PC-9 (cell line): Measurements from ENCODE around the gene LUC7L3. TPM values are rescaled to one million over a fixed set of nuclear protein-coding genes. Genes with fewer than 3 reads are reported as not detected.

Source experiments
- BruUV-seq: library from RNA; stranded (reverse); fragments of 400-500 nt; replicated peaks from 2 replicates; lab custom pipeline; 2021; lab: Mats Ljungman, UMichigan
- CTCF ChIA-PET: fragments of 300-600 bp; sonication (Branson Sonifier 250); formaldehyde crosslinking; loops from one replicate; lab custom pipeline; 2022; ENCODE audit warnings: antibody characterized with exemption; lab: Charles Lee
- POLR2A ChIA-PET: fragments of 300-600 bp; sonication (Branson Sonifier 250); formaldehyde crosslinking; loops from one replicate; lab custom pipeline; 2022; ENCODE audit warnings: antibody characterized with exemption; ENCODE audit not compliant: unreplicated experiment; lab: Charles Lee
- DNase-seq, 2 experiments: peaks; one replicate each; pipeline versions ENCODE4 v3.0.0 to v3.0.0-alpha.2; 2015 to 2022; ENCODE audit warnings: mixed read lengths in 1 of 2
- H2AFZ ChIP-seq: fragments of 200-600 bp; sonication (generic); 2 replicates; pipeline ENCODE4 v1.8.1; 2017; ENCODE audit warnings: antibody characterized with exemption
- H3F3A ChIP-seq: fragments of 200-600 bp; sonication (generic); 2 replicates; pipeline ENCODE4 v1.8.1; 2017; ENCODE audit warnings: antibody characterized with exemption, mild to moderate bottlenecking, low read depth; ENCODE audit not compliant: insufficient read depth
- H3K27ac ChIP-seq: fragments of 200-600 bp; sonication (generic); 2 replicates; pipeline ENCODE4 v1.6.1; 2016; ENCODE audit warnings: mixed run types
- H3K27me3 ChIP-seq: fragments of 200-600 bp; sonication (generic); 2 replicates; pipeline ENCODE4 v1.6.1; 2016; ENCODE audit warnings: low read depth, mixed run types; ENCODE audit not compliant: insufficient read depth
- H3K36me3 ChIP-seq: fragments of 200-600 bp; sonication (generic); 2 replicates; pipeline ENCODE4 v1.6.1; 2016; ENCODE audit warnings: low read depth, mixed run types
- H3K4me1 ChIP-seq: fragments of 200-600 bp; sonication (generic); replicated peaks from 2 replicates; pipeline ENCODE4 v1.6.1; 2016; ENCODE audit warnings: mixed run types; ENCODE audit not compliant: insufficient read depth
- H3K4me2 ChIP-seq: fragments of 200-600 bp; sonication (generic); 2 replicates; pipeline ENCODE4 v1.6.1; 2017; ENCODE audit warnings: mixed run types
- H3K4me3 ChIP-seq: fragments of 200-600 bp; sonication (generic); 2 replicates; pipeline ENCODE4 v1.6.1; 2016; ENCODE audit warnings: mixed run types
- H3K79me2 ChIP-seq: fragments of 200-600 bp; sonication (generic); 2 replicates; pipeline ENCODE4 v1.6.1; 2017; ENCODE audit warnings: low read depth, mixed run types
- H3K9me2 ChIP-seq: fragments of 200-600 bp; sonication (generic); 2 replicates; pipeline ENCODE4 v1.8.1; 2017; ENCODE audit warnings: mild to moderate bottlenecking; ENCODE audit not compliant: insufficient read depth
- H3K9me3 ChIP-seq: fragments of 200-600 bp; sonication (generic); 2 replicates; pipeline ENCODE4 v1.8.1; 2016; ENCODE audit warnings: low read depth; ENCODE audit not compliant: insufficient read depth
- H4K20me1 ChIP-seq: fragments of 200-600 bp; sonication (generic); 2 replicates; pipeline ENCODE4 v1.8.1; 2017; ENCODE audit not compliant: insufficient read depth
- CTCF ChIP-seq: fragments of 200-600 bp; sonication (generic); conservative IDR thresholded peaks from 2 replicates; pipeline ENCODE4 v1.6.1; 2017; ENCODE audit warnings: mixed run types, antibody characterized with exemption, mild to moderate bottlenecking, moderate library complexity
- EZH2 ChIP-seq: fragments of 200-600 bp; sonication (generic); IDR thresholded peaks from 2 replicates; pipeline ENCODE4 v1.8.0; 2017; ENCODE audit warnings: antibody characterized with exemption, low read depth
- intact Hi-C: fragments of 100-400 bp; cut with micrococcal nuclease; formaldehyde crosslinking; loops from one replicate; pipeline ENCODE4 v1.10.0; 2022; ENCODE audit not compliant: unreplicated experiment
- total RNA-seq: library from RNA; stranded (reverse); gene quantifications from 2 replicates; pipeline ENCODE4 v1.2.3, GENCODE V29; 2021

Gene LUC7L3
- total RNA-seq, 1 experiment from 2014 or later: 147 TPM

GRCh38 chr17:50685691-50686493, 33.5 kb upstream of the LUC7L3 start:
- DNase-seq: no peak
- TF ChIP-seq EZH2 (no peak), CTCF (no peak)
- Histone ChIP-seq H3K4me3 (no peak overlapping the region), H3K27me3 (no peaks in the 10 kb centered on the region), H3K79me2 (no peaks in the 10 kb centered on the region), H3K4me1 (peaks cover 74% of the 10 kb centered on the region), H3K4me2 (0 out of 2 replicates have a peak overlapping the region, but pooled peaks have one; percentile 8), H3K9me3 (no peaks in the 10 kb centered on the region), H4K20me1 (no peaks in the 10 kb centered on the region; the same call in 1 of the 2 replicates), H2AFZ (no peak overlapping the region), H3K36me3 (peaks cover 56% of the 10 kb centered on the region), H3K9me2 (no peaks in the 10 kb centered on the region), H3K27ac (peak overlapping the region; percentile 33; the same call in 1 of the 2 replicates), H3F3A (peaks cover 95% of the 10 kb centered on the region)
- ChIA-PET CTCF (interaction anchor here (0.6 kb wide), 1 partner anchor 58 kb away, joined by 3 read pairs; no protein-coding TSS in a partner anchor), POLR2A (no interaction called here)
- no TSS peak for BruUV-seq
- intact Hi-C loops: loop anchor here (2.0 kb wide), 2 partner anchors 25 to 47 kb away; no protein-coding TSS in a partner anchor

DNA sequence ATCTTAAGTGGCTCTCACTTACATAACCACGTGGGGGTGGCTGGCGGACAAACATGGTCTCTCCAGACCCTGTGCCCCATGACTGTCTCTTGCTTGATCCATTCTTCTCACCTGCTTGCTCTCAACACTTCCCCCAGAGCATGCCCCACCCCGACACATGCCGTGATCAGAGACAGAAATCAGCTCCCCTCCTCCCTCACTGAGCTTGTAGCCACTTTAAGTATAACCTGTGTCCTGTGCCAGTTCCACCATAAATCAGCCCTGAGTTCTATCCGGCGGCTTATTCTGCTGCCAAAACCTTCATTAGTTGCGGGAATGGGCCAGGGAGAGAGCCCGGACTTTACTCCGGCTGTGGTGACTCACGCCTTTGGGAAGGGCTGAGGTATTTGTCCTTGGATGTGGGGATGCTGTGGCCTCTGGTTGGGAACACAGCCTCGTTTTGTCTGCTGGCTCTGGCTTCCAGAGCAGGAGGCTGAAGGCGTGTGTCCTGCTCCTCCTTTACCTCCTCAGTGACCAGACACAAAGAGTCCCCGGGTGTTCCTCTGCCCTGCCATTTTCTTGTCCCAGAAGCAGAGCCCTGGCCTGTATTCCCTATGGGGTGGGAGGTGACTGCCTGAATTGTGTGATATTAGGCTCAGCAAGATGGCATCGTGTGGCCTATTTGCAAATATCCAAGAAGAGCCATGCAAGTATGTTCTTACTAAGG, 32.8 kb upstream of the LUC7L3 start:
- ChIA-PET POLR2A (no interaction called here), CTCF (interaction anchor here (0.6 kb wide), 1 partner anchor 59 kb away, joined by 3 read pairs; no protein-coding TSS in a partner anchor)
- intact Hi-C loops: loop anchor here (2.0 kb wide), 1 partner anchor 26 kb away; no protein-coding TSS in a partner anchor
- no peaks in the 10 kb centered on the region for H3K79me2 ChIP-seq
- H3K4me1 ChIP-seq: peaks cover 81% of the 10 kb centered on the region
- peaks cover 54% of the 10 kb centered on the region for H3K36me3 ChIP-seq
- DNase-seq: peak in 1 of 2 experiments; percentile 60
- H3K9me2 ChIP-seq: no peaks in the 10 kb centered on the region
- TF ChIP-seq CTCF: no peak
- no peak for TF ChIP-seq EZH2
- H3K27ac ChIP-seq: peak overlapping the region; percentile 33; the same call in 1 of the 2 replicates
- no peak overlapping the region for H2AFZ ChIP-seq
- H3K27me3 ChIP-seq: no peaks in the 10 kb centered on the region
- BruUV-seq: no TSS peak
- no peak overlapping the region for H3K4me3 ChIP-seq
- no peaks in the 10 kb centered on the region for H3K9me3 ChIP-seq
- H3F3A ChIP-seq: peaks cover 98% of the 10 kb centered on the region
- H3K4me2 ChIP-seq: 0 out of 2 replicates have a peak overlapping the region, but pooled peaks have one; percentile 8
- no peaks in the 10 kb centered on the region; the same call in 1 of the 2 replicates for H4K20me1 ChIP-seq
